ENCODE results near the gene PLS1. TPM values are rescaled to one million over a fixed set of nuclear protein-coding genes. Genes with fewer than 3 reads are reported as not detected.

The PLS1 gene
- total and polyA plus RNA-seq, 4 donors = 0.54 to 36.2 (median 1.0) TPM

DNA sequence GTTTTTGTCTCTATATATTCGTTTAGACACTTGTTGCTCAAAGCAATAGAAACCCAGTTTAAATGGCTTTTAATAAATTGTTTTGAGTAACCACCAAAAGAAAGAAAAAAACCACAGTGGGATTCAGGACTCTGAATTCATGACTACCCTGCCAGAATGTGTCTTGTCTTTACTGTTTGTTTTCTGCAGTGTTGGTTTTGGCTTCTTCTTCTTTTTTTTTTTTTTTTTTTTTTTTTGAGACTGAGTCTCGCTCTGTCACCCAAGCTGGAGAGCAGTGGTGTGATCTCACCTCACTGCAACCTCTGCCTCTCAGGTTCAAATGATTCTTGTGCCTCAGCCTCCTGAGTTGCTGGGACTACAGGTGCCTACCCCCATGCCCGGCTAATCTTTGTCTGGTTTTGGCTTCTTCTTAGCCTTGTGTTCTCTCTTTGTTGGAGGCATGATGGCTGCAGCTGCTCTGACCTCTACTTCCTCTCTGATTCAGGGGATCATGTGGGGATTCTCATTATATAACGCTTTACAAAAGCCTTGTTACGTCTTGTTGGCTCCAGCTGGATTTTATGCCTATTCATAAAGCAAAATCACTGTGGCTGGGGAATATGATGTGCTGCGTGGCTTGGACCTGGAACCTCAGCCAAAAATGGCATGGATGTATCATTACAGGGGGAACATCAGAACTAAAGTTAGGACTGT, 54.0 kb downstream of the PLS1 start:
- ATAC-seq (ENCODE audit: low FRiP score) (no peak), DNase-seq (no peak)
- WGBS, 2 donors = 68 to 69% methylated on average over 6 of the region's 6 CpGs
- no peak overlapping the region for H3K27ac ChIP-seq (ENCODE audit: low read depth in 1 of 2, low read length in 2 of 2)
- no peaks in the 10 kb centered on the region for H3K4me1 ChIP-seq (ENCODE audit: control insufficient read depth in 1 of 2, insufficient read depth in 2 of 2, low read length in 2 of 2)
- H3K4me3 ChIP-seq (ENCODE audit: low read length in 2 of 2) = no peak overlapping the region
- no peaks in the 10 kb centered on the region for H3K36me3 ChIP-seq (ENCODE audit: control insufficient read depth in 1 of 2, insufficient read depth in 2 of 2, low read length in 1 of 2)
- no peaks in the 10 kb centered on the region for H3K27me3 ChIP-seq (ENCODE audit: control insufficient read depth in 1 of 2, insufficient read depth in 2 of 2, low read length in 1 of 2)
- H3K9me3 ChIP-seq (ENCODE audit: control insufficient read depth, low read length) = no peaks in the 10 kb centered on the region
- intact Hi-C loops (cut with DNase I) = no loop called here

GRCh38 chr3:142651711-142652110, 55.5 kb downstream of the PLS1 start:
- Histone ChIP-seq H3K36me3 (ENCODE audit: control insufficient read depth in 1 of 2, insufficient read depth in 2 of 2, low read length in 1 of 2) (no peaks in the 10 kb centered on the region), H3K27ac (ENCODE audit: low read depth in 1 of 2, low read length in 2 of 2) (no peak overlapping the region), H3K27me3 (ENCODE audit: control insufficient read depth in 1 of 2, insufficient read depth in 2 of 2, low read length in 1 of 2) (no peaks in the 10 kb centered on the region), H3K4me3 (ENCODE audit: low read length in 2 of 2) (no peak overlapping the region), H3K4me1 (ENCODE audit: control insufficient read depth in 1 of 2, insufficient read depth in 2 of 2, low read length in 2 of 2) (no peaks in the 10 kb centered on the region), H3K9me3 (ENCODE audit: control insufficient read depth, low read length) (no peaks in the 10 kb centered on the region)
- intact Hi-C loops (cut with DNase I) = no loop called here
- ATAC-seq (ENCODE audit: low FRiP score) (no peak), DNase-seq (no peak)

GRCh38 chr3:142652826-142653292, 56.7 kb downstream of the PLS1 start:
- no peak for ATAC-seq (ENCODE audit: low FRiP score)
- intact Hi-C loops (cut with DNase I) = no loop called here
- Histone ChIP-seq H3K27ac (ENCODE audit: low read depth in 1 of 2, low read length in 2 of 2) (no peak overlapping the region), H3K4me1 (ENCODE audit: control insufficient read depth in 1 of 2, insufficient read depth in 2 of 2, low read length in 2 of 2) (no peaks in the 10 kb centered on the region), H3K4me3 (ENCODE audit: low read length in 2 of 2) (no peak overlapping the region), H3K27me3 (ENCODE audit: control insufficient read depth in 1 of 2, insufficient read depth in 2 of 2, low read length in 1 of 2) (no peaks in the 10 kb centered on the region), H3K36me3 (ENCODE audit: control insufficient read depth in 1 of 2, insufficient read depth in 2 of 2, low read length in 1 of 2) (no peaks in the 10 kb centered on the region), H3K9me3 (ENCODE audit: control insufficient read depth, low read length) (no peaks in the 10 kb centered on the region)
- no peak for DNase-seq
- WGBS, 2 donors = 26 to 46% methylated on average over 8 of the region's 8 CpGs

- no peak for DNase-seq
- H3K4me1 ChIP-seq (ENCODE audit: control insufficient read depth in 1 of 2, insufficient read depth in 2 of 2, low read length in 2 of 2) = no peaks in the 10 kb centered on the region
- no peak for ATAC-seq (ENCODE audit: low FRiP score)
- intact Hi-C loops (cut with DNase I) = no loop called here
- H3K36me3 ChIP-seq (ENCODE audit: control insufficient read depth in 1 of 2, insufficient read depth in 2 of 2, low read length in 1 of 2) = no peaks in the 10 kb centered on the region
- H3K27me3 ChIP-seq (ENCODE audit: control insufficient read depth in 1 of 2, insufficient read depth in 2 of 2, low read length in 1 of 2) = no peaks in the 10 kb centered on the region
- H3K27ac ChIP-seq (ENCODE audit: low read depth in 1 of 2, low read length in 2 of 2) = no peak overlapping the region
- no peaks in the 10 kb centered on the region for H3K9me3 ChIP-seq (ENCODE audit: control insufficient read depth, low read length)
- no peak overlapping the region for H3K4me3 ChIP-seq (ENCODE audit: low read length in 2 of 2)
Measured at GRCh38 chr3:142656575-142656974, 60.4 kb downstream of the PLS1 start.

DNA sequence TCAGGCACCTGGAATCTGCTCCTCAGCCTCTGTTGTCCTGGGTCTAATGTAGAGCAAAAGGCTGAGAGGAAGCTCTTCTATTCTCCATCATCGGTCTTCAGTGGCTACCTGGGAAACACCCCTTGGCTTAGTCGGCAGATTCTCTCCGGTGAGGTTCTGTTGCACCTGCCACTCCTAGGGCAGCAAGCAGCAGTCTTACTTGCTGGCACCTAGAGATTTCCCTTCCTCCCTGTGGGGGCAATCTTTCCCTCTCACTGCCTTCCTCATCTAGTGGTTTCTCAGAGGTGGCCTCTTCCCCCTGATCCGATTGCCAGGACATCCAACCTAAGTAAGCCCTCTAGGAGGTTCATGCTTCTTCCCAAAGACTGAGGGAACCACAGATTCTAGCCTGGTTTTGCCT, 60.8 kb downstream of the PLS1 start:
- no peak for DNase-seq
- WGBS, 2 donors = 94% methylated on average over 4 of the region's 4 CpGs
- no peaks in the 10 kb centered on the region for H3K9me3 ChIP-seq (ENCODE audit: control insufficient read depth, low read length)

DNA sequence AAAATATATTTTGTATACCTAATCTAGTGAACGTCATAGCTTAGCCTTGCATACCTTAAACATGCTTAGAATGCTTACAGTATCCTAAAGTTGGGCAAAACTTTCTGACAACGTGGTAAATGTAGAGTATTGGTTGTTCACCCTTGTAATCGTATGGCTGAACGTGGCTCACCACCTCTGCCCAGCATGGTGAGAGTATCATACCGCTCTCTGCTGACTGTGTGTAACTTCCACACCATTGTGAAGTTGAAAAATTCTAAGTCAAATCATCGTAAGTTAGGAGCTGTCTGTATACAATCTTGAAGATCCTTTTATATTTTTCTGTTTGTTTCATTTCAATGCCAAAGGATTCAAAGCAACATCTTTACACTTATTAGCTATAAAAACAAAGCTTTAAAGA, 64.2 kb downstream of the PLS1 start:
- H3K27ac ChIP-seq (ENCODE audit: low read depth in 1 of 2, low read length in 2 of 2) = no peak overlapping the region
- no peak overlapping the region for H3K4me3 ChIP-seq (ENCODE audit: low read length in 2 of 2)
- no peak for DNase-seq
- H3K27me3 ChIP-seq (ENCODE audit: control insufficient read depth in 1 of 2, insufficient read depth in 2 of 2, low read length in 1 of 2) = no peaks in the 10 kb centered on the region
- ATAC-seq (ENCODE audit: low FRiP score) = no peak
- intact Hi-C loops (cut with DNase I) = no loop called here
- H3K4me1 ChIP-seq (ENCODE audit: control insufficient read depth in 1 of 2, insufficient read depth in 2 of 2, low read length in 2 of 2) = no peaks in the 10 kb centered on the region
- H3K9me3 ChIP-seq (ENCODE audit: control insufficient read depth, low read length) = no peaks in the 10 kb centered on the region
- 54 to 55% methylated on average over 6 of the region's 6 CpGs for WGBS, 2 donors
- no peaks in the 10 kb centered on the region for H3K36me3 ChIP-seq (ENCODE audit: control insufficient read depth in 1 of 2, insufficient read depth in 2 of 2, low read length in 1 of 2)

More for the DNA sequence above, 60.8 kb downstream of the PLS1 start:
- intact Hi-C loops (cut with DNase I) = no loop called here
- Histone ChIP-seq H3K27me3 (ENCODE audit: control insufficient read depth in 1 of 2, insufficient read depth in 2 of 2, low read length in 1 of 2) (no peaks in the 10 kb centered on the region), H3K36me3 (ENCODE audit: control insufficient read depth in 1 of 2, insufficient read depth in 2 of 2, low read length in 1 of 2) (no peaks in the 10 kb centered on the region), H3K4me3 (ENCODE audit: low read length in 2 of 2) (no peak overlapping the region), H3K4me1 (ENCODE audit: control insufficient read depth in 1 of 2, insufficient read depth in 2 of 2, low read length in 2 of 2) (no peaks in the 10 kb centered on the region), H3K27ac (ENCODE audit: low read depth in 1 of 2, low read length in 2 of 2) (no peak overlapping the region)
- no peak for ATAC-seq (ENCODE audit: low FRiP score)

- no peak for DNase-seq
- H3K36me3 ChIP-seq (ENCODE audit: control insufficient read depth in 1 of 2, insufficient read depth in 2 of 2, low read length in 1 of 2) = no peaks in the 10 kb centered on the region
- no peak overlapping the region for H3K27ac ChIP-seq (ENCODE audit: low read depth in 1 of 2, low read length in 2 of 2)
- no peaks in the 10 kb centered on the region for H3K4me1 ChIP-seq (ENCODE audit: control insufficient read depth in 1 of 2, insufficient read depth in 2 of 2, low read length in 2 of 2)
- H3K27me3 ChIP-seq (ENCODE audit: control insufficient read depth in 1 of 2, insufficient read depth in 2 of 2, low read length in 1 of 2) = no peaks in the 10 kb centered on the region
- ATAC-seq (ENCODE audit: low FRiP score) = no peak
- intact Hi-C loops (cut with DNase I) = no loop called here
- no peak overlapping the region for H3K4me3 ChIP-seq (ENCODE audit: low read length in 2 of 2)
- H3K9me3 ChIP-seq (ENCODE audit: control insufficient read depth, low read length) = no peaks in the 10 kb centered on the region
Measured at GRCh38 chr3:142660893-142661292, 64.7 kb downstream of the PLS1 start.

GRCh38 chr3:142663865-142664264, 67.7 kb downstream of the PLS1 start:
- 83 to 88% methylated on average over 1 of the region's 1 CpG for WGBS, 2 donors
- Histone ChIP-seq H3K4me3 (ENCODE audit: low read length in 2 of 2) (no peak overlapping the region), H3K27me3 (ENCODE audit: control insufficient read depth in 1 of 2, insufficient read depth in 2 of 2, low read length in 1 of 2) (no peaks in the 10 kb centered on the region), H3K36me3 (ENCODE audit: control insufficient read depth in 1 of 2, insufficient read depth in 2 of 2, low read length in 1 of 2) (no peaks in the 10 kb centered on the region), H3K9me3 (ENCODE audit: control insufficient read depth, low read length) (no peaks in the 10 kb centered on the region), H3K27ac (ENCODE audit: low read depth in 1 of 2, low read length in 2 of 2) (no peak overlapping the region), H3K4me1 (ENCODE audit: control insufficient read depth in 1 of 2, insufficient read depth in 2 of 2, low read length in 2 of 2) (no peaks in the 10 kb centered on the region)
- DNase-seq = no peak
- intact Hi-C loops (cut with DNase I) = no loop called here
- ATAC-seq (ENCODE audit: low FRiP score) = no peak

DNA sequence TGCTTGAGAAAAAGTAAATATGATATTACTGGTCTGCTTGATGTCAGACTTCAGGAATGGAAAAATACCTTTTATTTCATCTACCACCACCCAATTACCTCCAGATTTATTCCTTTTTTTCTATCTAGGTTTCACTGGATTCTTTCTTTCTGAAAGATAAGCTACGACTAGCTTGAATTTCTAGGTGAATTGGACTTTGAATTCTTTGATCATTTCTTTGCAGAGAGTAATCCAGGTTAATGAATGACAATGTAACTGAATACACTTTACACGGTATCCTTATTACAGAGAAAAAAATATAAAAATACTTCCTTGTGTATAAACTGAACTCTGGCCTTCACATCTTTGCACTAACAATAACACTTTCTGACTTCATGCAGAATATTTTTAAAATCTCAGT, 68.1 kb downstream of the PLS1 start:
- Histone ChIP-seq H3K36me3 (ENCODE audit: control insufficient read depth in 1 of 2, insufficient read depth in 2 of 2, low read length in 1 of 2) (no peaks in the 10 kb centered on the region), H3K27me3 (ENCODE audit: control insufficient read depth in 1 of 2, insufficient read depth in 2 of 2, low read length in 1 of 2) (no peaks in the 10 kb centered on the region), H3K4me1 (ENCODE audit: control insufficient read depth in 1 of 2, insufficient read depth in 2 of 2, low read length in 2 of 2) (no peaks in the 10 kb centered on the region), H3K27ac (ENCODE audit: low read depth in 1 of 2, low read length in 2 of 2) (no peak overlapping the region), H3K4me3 (ENCODE audit: low read length in 2 of 2) (no peak overlapping the region), H3K9me3 (ENCODE audit: control insufficient read depth, low read length) (no peaks in the 10 kb centered on the region)
- intact Hi-C loops (cut with DNase I) = no loop called here
- ATAC-seq (ENCODE audit: low FRiP score) (no peak), DNase-seq (no peak)
- 16 to 44% methylated on average over 2 of the region's 2 CpGs for whole genome bisulfite sequencing, 2 donors
